Muscle layer of duodenum (tissue), 2 donors: ENCODE results near the gene UGT1A7.

Experiments used
- H3K27ac ChIP-seq: one replicate; pipeline ENCODE4 v1.7.0; 2013; ENCODE audit warnings: mild to moderate bottlenecking, low read length
- H3K27me3 ChIP-seq: one replicate; pipeline ENCODE4 v1.7.0; 2013; ENCODE audit warnings: low read depth, mild to moderate bottlenecking, control low read depth, low read length
- H3K36me3 ChIP-seq, 2 donors: one replicate each; pipeline ENCODE4 v1.7.0; 2013; ENCODE audit warnings: low read length in 2 of 2, control low read depth in 1 of 2, mild to moderate bottlenecking in 1 of 2; ENCODE audit not compliant: insufficient read depth in 2 of 2, control insufficient read depth in 1 of 2
- H3K4me1 ChIP-seq, 2 donors: one replicate each; pipeline ENCODE4 v1.7.0; 2013; ENCODE audit warnings: low read length in 2 of 2, mild to moderate bottlenecking in 2 of 2, control low read depth in 1 of 2, moderate library complexity in 1 of 2; ENCODE audit not compliant: insufficient read depth in 2 of 2, control insufficient read depth in 1 of 2
- H3K4me3 ChIP-seq, 2 donors: one replicate each; pipeline ENCODE4 v1.7.0; 2013; ENCODE audit warnings: low read length in 2 of 2, low read depth in 1 of 2, mild to moderate bottlenecking in 1 of 2
- H3K9me3 ChIP-seq, 2 donors: one replicate each; pipeline ENCODE4 v1.7.0; 2013; ENCODE audit warnings: low read length in 2 of 2, control low read depth in 1 of 2, mild to moderate bottlenecking in 1 of 2; ENCODE audit not compliant: control insufficient read depth in 1 of 2
- donor health status: healthy.

Gene UGT1A7

DNA sequence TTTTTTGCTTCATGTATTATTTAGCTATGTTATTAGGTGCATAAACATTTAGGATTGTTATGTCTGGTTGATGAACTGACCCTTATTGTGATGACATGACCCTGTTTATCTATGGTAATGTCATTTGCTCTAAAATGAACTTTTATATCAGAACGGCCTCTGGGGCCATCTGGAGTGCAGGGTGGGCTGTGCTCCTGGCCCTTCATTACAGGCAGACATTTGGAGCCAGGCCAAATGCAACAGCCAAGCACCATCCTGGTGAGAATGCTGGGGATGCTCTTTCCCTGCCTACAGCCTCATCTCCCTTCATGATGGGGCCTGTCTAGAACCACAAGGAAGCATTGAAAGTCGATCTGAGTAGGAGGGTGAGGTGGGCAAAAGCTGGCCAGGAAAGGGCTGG is 134.6 kb downstream of the UGT1A7 start:
- Histone ChIP-seq H3K27ac (no peak overlapping the region), H3K4me3 (no peak overlapping the region), H3K36me3 (no peaks in the 10 kb centered on the region), H3K9me3 (no peaks in the 10 kb centered on the region), H3K27me3 (peaks cover 3% of the 10 kb centered on the region), H3K4me1 (no peaks in the 10 kb centered on the region)

DNA sequence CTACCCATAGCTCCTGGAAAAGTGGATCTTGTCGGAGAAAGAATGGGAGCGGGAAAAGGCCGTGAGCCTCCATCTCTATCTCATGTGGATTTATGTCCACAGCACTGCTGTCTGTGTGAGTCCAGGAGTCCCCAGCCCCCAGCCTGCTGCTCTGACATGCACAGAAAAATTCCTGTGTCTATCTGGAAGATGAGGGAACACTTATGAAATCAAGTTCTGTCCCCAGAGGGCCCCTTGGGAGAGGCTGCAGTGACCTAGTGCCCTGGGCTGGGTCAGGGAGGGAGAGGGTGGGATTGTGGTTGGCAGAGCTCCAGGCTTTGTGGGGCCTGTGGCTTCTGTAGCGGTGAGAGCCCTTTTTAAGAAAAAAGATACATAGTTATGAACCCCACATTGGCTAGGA is 135.1 kb downstream of the UGT1A7 start:
- Histone ChIP-seq H3K27me3 (peaks cover 3% of the 10 kb centered on the region), H3K4me1 (no peaks in the 10 kb centered on the region), H3K4me3 (no peak overlapping the region), H3K9me3 (no peaks in the 10 kb centered on the region), H3K27ac (no peak overlapping the region), H3K36me3 (no peaks in the 10 kb centered on the region)

DNA sequence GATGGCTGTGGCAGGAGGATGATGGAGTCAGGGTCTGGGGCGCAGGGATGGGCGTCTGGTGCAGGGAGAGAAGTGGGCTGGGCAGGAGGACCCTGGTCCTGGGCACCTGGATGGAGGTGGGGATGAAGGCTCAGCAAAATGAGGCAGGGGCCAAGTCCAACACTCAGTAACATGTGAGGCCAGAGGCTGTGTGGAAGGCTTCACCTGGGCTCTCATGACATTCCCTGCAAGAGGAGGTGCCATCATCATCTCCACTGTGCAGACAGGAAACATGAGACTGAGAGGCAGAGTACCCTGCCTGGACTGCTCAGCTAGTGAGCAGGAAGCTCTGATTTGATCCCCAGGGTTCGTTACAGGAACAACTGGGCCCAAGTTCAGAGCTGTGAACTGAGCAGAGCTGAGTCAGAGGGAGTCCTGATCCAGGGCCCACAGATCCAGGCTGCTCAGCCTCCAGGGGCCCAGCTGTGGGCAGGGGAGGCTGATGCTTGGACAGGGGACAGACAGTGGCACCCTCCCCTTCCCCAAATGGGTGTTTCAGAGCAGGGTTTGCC is 135.7 kb downstream of the UGT1A7 start:
- Histone ChIP-seq H3K4me3 (no peak overlapping the region), H3K4me1 (no peaks in the 10 kb centered on the region), H3K36me3 (no peaks in the 10 kb centered on the region), H3K27ac (no peak overlapping the region), H3K27me3 (peaks cover 3% of the 10 kb centered on the region), H3K9me3 (no peaks in the 10 kb centered on the region)

DNA sequence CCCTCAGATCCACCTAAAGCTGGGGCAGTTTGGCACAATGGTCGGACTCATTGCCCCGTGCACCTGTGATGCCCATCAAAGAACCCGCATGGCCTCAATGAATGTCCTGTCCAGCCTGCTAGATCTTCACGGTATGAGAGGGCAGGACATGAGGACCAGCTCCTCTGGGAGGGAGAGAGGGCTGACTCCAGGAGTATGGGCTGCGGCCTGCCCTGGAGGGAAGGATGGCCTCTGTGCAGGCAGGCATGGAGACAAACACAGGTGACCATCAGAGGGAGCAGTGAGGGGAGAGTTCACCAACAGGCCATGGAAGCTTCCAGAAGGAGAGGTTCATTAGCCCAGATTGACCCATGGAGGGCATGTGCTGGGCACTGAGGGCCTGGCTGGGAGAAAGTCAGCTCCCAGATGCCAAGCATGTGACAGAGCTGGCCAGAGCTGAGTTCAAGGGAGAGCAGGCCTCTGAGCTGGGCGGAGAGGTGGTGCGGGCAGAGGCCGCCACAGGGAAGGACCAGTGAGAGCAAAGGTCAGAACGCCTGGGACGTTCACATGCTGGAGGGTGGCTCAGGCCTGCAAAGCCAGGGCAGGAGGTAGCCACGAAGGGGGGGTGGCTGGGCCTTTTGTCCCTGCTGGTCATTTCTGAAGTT is 136.4 kb downstream of the UGT1A7 start:
- peaks cover 3% of the 10 kb centered on the region for H3K27me3 ChIP-seq
- H3K4me3 ChIP-seq = no peak overlapping the region
- H3K36me3 ChIP-seq = no peaks in the 10 kb centered on the region
- no peak overlapping the region for H3K27ac ChIP-seq
- no peaks in the 10 kb centered on the region for H3K4me1 ChIP-seq
- no peaks in the 10 kb centered on the region for H3K9me3 ChIP-seq

DNA sequence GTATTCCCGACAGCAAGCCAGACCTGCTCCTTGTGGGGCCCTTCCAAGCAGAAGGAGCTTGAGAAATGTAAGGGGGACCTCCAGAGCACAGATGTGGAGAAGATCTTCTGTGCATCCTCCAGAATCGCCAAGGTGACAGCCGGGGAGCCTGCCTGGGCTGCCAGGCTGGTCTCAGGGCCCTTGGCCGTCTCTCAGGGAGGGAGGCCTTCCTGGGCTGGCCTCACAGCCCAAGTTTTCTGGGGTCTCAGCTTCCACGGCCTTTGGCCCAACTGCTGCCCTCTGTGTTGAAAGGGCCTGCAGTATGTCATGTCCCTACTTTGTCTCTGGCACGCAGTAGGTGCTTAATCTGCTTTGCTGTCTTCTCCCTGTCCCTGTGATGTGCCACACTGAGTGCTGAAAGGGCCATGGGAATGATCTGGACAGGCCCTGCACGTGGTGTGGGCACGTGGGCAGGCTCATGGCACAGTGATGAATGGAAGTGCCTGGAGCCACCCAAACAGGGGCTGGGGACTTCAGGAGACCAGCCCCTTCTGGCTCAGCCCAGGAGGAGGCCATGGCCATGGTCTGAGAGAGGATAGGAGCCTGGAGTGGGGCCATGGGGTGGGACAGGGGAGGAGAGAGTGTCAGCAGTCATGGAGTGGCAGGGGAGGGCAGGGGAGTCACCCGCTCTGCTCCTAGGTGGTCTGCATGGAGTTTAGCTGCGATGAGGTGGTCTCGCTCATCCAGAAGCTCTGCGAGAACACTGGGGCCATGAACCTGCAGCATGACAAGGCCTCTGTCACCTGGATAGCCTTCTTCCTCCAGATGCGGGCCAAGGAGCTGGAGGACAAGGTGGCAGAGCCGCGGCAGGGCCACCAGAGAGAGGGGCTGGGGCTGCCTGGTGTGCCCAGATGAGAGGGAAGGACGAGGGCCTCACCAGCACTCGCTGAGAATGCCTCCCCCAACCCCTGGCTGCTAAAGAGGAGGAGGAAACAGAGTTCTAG is 137.2 kb downstream of the UGT1A7 start:
- H3K9me3 ChIP-seq = no peaks in the 10 kb centered on the region
- H3K27ac ChIP-seq = no peak overlapping the region
- H3K27me3 ChIP-seq = no peaks in the 10 kb centered on the region
- H3K4me3 ChIP-seq = no peak overlapping the region
- H3K4me1 ChIP-seq = no peaks in the 10 kb centered on the region
- H3K36me3 ChIP-seq = no peaks in the 10 kb centered on the region

DNA sequence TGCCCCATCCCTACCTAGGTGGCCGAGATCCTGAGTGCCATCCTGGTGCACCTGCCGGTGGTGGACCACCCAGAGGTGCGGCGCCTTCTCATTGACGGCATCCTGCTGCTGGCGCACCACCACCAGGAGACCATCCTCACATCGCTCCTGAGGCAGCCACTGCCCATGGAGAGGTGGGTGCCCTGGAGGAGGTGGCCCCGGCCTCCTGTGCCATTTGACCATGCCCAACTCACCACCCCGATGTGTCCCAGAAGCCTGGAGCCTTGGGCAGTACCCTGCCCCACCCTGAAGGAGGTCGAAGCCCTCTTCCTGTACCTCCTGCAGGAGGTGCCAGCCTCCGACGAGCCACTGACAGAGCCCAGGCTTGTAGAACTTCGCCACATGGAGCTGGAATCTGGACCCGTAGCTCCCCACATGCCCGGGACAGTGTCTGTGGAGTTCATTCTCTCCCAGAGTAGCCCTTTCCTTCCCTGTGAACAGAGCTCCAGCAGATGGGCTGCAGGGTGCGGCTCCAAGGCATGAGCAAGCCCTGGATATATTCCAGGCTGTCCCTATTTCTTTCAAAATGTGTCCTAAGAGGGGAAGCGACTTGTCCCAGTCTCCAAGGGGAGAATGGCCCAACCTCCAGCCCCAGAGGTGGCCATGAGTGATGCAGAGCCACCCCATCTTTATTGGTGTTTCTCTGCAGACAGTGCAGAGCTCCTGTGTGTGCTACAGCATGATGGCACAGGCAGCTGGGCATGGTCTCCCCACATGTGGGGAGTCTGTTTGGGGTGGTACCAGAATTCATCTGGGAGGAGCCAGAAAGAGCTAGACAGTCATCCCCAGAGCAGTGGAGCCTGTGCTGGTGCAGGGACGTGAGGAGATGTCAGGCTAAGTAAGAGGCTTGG is 138.4 kb downstream of the UGT1A7 start:
- Histone ChIP-seq H3K27me3 (no peaks in the 10 kb centered on the region), H3K27ac (no peak overlapping the region), H3K9me3 (no peaks in the 10 kb centered on the region), H3K36me3 (no peaks in the 10 kb centered on the region), H3K4me1 (no peaks in the 10 kb centered on the region), H3K4me3 (no peak overlapping the region)

DNA sequence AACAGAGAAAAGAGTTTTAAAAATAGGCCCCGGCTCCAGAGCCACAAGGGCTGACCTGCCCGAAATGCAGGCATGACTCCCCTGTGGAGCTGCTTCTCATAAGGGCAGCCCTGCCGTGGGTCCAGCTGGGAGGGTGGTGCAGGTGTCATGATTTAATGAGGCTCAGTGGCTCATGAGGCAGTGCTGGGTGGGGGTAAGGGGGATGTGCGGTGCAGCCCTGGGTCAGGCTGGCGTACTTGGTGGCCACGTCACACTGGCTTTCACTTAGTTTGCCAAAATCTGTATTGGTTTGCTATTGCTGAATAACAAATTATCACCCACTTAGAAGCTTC is 139.0 kb downstream of the UGT1A7 start:
- Histone ChIP-seq H3K4me1 (no peaks in the 10 kb centered on the region), H3K36me3 (no peaks in the 10 kb centered on the region), H3K27me3 (no peaks in the 10 kb centered on the region), H3K4me3 (no peak overlapping the region), H3K9me3 (no peaks in the 10 kb centered on the region), H3K27ac (no peak overlapping the region)

DNA sequence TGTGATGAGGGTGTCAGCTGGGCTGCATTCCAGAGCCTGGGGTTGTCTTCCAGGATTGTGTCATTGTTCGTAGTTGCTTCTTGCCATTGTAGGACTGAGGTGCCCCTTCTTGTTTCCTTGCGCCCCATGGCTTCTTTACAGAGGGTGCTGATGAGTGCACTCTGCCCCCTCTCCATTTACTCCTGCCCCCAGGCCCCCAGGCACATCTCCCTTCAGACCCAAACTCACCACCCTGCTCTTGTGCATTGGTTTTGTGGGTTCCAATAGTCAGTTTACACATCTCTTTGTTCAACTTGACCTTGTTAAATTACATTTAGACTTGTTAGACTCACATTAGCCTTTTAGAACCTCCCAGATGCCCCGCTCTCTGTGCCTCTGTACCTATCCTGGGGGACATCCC is 139.5 kb downstream of the UGT1A7 start:
- H3K4me3 ChIP-seq = no peak overlapping the region
- no peaks in the 10 kb centered on the region for H3K27me3 ChIP-seq
- no peaks in the 10 kb centered on the region for H3K36me3 ChIP-seq
- no peaks in the 10 kb centered on the region for H3K9me3 ChIP-seq
- no peak overlapping the region for H3K27ac ChIP-seq
- no peaks in the 10 kb centered on the region for H3K4me1 ChIP-seq

DNA sequence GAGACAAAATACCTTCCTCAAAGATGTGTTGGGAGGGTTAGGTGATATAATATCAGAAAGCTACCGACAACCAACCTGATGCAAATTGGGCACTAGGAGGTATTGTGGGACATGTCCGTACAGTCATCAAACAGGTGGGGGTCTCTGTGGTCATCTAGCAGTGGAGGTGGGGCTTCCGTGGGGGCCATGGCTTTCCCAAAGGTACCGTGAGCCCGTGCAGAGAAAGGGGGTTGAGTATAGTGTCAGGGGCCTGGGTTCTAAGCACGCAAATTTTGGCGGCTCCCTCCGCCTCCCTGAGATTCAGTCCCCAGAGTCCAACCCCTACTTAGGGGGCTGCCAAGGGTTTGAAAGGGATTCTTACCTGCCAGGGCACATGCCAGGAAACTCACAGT is 140.0 kb downstream of the UGT1A7 start:
- Histone ChIP-seq H3K4me1 (no peaks in the 10 kb centered on the region), H3K27ac (no peak overlapping the region), H3K36me3 (no peaks in the 10 kb centered on the region), H3K9me3 (no peaks in the 10 kb centered on the region), H3K27me3 (no peaks in the 10 kb centered on the region), H3K4me3 (no peak overlapping the region)

DNA sequence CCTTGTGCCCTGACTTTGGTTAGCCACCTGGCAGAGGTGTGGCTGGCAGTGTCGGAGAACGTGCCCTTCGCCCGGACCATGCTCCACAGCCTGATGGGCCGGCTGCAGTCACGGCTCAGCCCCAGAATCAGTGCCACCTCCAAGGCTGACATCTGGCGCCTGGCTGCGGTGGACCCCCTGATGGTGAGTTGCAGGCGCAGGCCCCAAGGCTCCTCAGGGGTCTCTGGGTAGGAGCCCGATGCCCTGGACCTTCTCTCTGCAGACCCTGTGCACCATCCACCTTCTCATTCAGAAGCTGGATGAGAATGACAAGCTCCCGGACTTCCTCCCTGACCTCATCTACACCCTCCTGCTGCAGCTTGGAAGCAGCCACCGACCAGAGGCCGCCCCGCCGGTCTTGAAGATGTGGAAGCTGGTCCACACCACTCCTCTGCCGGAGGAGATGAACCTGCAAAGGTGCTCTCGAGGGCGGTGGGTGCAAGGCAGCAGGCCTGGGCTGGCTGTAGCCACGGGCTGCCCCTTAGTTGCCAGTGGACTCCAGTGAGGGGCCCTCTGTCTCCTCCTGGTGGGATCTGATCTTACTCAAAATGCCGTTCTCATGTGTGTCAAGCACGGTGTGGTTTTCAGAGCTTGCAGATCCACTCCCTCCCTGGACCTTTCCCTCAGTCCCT is 140.5 kb downstream of the UGT1A7 start:
- Histone ChIP-seq H3K27me3 (no peaks in the 10 kb centered on the region), H3K9me3 (no peaks in the 10 kb centered on the region), H3K4me1 (no peaks in the 10 kb centered on the region), H3K36me3 (no peaks in the 10 kb centered on the region), H3K4me3 (no peak overlapping the region), H3K27ac (no peak overlapping the region)
